HG03571 (cell line): ENCODE results near the gene MEGF11.
"Not testable (repeated sequence)": the region's sequence is repeated elsewhere in the genome, so short reads cannot be mapped to it uniquely, and the experiment has no call there.

Source experiments
- ATAC-seq: cut with Tn5 transposase; IDR thresholded peaks from one replicate; pipeline ENCODE4 v1.9.1; 2021; ENCODE audit not compliant: unreplicated experiment

MEGF11 gene

GRCh38 chr15:66014635-66015182, 238.8 kb downstream of the MEGF11 start:
- ATAC-seq: no peak

GRCh38 chr15:66014022-66014421, 239.5 kb downstream of the MEGF11 start:
- no peak for ATAC-seq

- no peak for ATAC-seq
Measured at GRCh38 chr15:66008940-66009562, 244.5 kb downstream of the MEGF11 start.

GRCh38 chr15:66007663-66008262, 245.8 kb downstream of the MEGF11 start:
- ATAC-seq: no peak

GRCh38 chr15:66006986-66007385, 246.6 kb downstream of the MEGF11 start:
- no peak for ATAC-seq

GRCh38 chr15:66004618-66005262, 248.8 kb downstream of the MEGF11 start:
- ATAC-seq: no peak

- ATAC-seq: not testable (repeated sequence)
Measured at GRCh38 chr15:66003129-66003528, 250.4 kb downstream of the MEGF11 start.

GRCh38 chr15:66001717-66002426, 251.7 kb downstream of the MEGF11 start:
- no peak for ATAC-seq

GRCh38 chr15:66001042-66001441, 252.5 kb downstream of the MEGF11 start:
- no peak for ATAC-seq

- no peak for ATAC-seq
Measured at GRCh38 chr15:65998486-65998885, 255.1 kb downstream of the MEGF11 start.

GRCh38 chr15:65996901-65997300, 256.6 kb downstream of the MEGF11 start:
- ATAC-seq: no peak

- ATAC-seq: no peak
Measured at GRCh38 chr15:65994832-65995231, 258.7 kb downstream of the MEGF11 start.

- ATAC-seq: no peak
Measured at GRCh38 chr15:65993762-65994161, 259.8 kb downstream of the MEGF11 start.

GRCh38 chr15:65993236-65993635, 260.3 kb downstream of the MEGF11 start:
- ATAC-seq: no peak

- ATAC-seq: no peak
Measured at GRCh38 chr15:65991721-65992483, 261.6 kb downstream of the MEGF11 start.

- no peak for ATAC-seq
Measured at GRCh38 chr15:65990298-65990981, 263.1 kb downstream of the MEGF11 start.

GRCh38 chr15:65987100-65987499, 266.4 kb downstream of the MEGF11 start:
- no peak for ATAC-seq

- no peak for ATAC-seq
Measured at GRCh38 chr15:65986416-65986815, 267.1 kb downstream of the MEGF11 start.

- ATAC-seq: no peak
Measured at GRCh38 chr15:65985387-65985786, 268.2 kb downstream of the MEGF11 start.

- no peak for ATAC-seq
Measured at GRCh38 chr15:65982627-65983322, 270.8 kb downstream of the MEGF11 start.
